K562 (cell line): ENCODE data around the gene ASIP. TPM values are rescaled to one million over a fixed set of nuclear protein-coding genes. Genes with fewer than 3 reads are reported as not detected.

ENCODE experiments used
- ATAC-seq: fragments of 200-7000 bp; cut with Tn5 transposase; 3 replicates; pipeline ENCODE4 v1.9.1; 2020; ENCODE audit warnings: moderate library complexity
- BruUV-seq: library from RNA; stranded (reverse); fragments of 400-500 nt; replicated peaks from 2 replicates; lab custom pipeline; 2021; lab: Mats Ljungman, UMichigan
- CTCF ChIA-PET: fragments of 300-600 bp; formaldehyde crosslinking; extraction: SDS; loops from one replicate; lab custom pipeline; 2021; ENCODE audit warnings: low intra/inter-chr PET ratio; lab: Yijun Ruan, JAX
- POLR2A ChIA-PET: fragments of 300-600, 350-650 bp; sonication (Branson Sonifier 250); formaldehyde crosslinking; extraction: SDS; loops from one replicate; lab custom pipeline; 2021; ENCODE audit warnings: antibody characterized with exemption, inconsistent platforms; lab: Yijun Ruan, JAX
- DNase-seq, 4 experiments: peaks; one replicate each; pipeline versions ENCODE4 v3.0.0 to v3.0.0-alpha.2; 2011 to 2018; ENCODE audit warnings: low spot score in 3 of 4, mixed read lengths in 3 of 4; ENCODE audit errors: extremely low read depth in 1 of 4
- FAIRE-seq: peaks from 2 replicates; lab custom pipeline; 2011; peaks lifted over from hg19 to GRCh38; lab: Jason Lieb, UNC
- H2AFZ ChIP-seq: 2 replicates; pipeline ENCODE4 v1.6.0; 2011; ENCODE audit warnings: low read depth, low read length, control low read depth, inconsistent platforms
- H3K27ac ChIP-seq: fragments of 200-600 bp; 3 replicates; pipeline ENCODE4 v1.8.0; 2011; ENCODE audit warnings: low read depth, mild to moderate bottlenecking, control low read depth, inconsistent platforms, low read length, moderate library complexity, mixed read lengths; ENCODE audit errors: extremely low read depth
- H3K27me3 ChIP-seq, 2 experiments: fragments of 300-600 bp in 1 of 2; 2 replicates in 1 of 2; 3 replicates in 1 of 2; pipeline versions ENCODE4 v1.6.0 to v1.8.0; 2011; ENCODE audit warnings: inconsistent platforms in 2 of 2, low read length in 2 of 2, mild to moderate bottlenecking in 1 of 2, mixed read lengths in 1 of 2, moderate library complexity in 1 of 2; ENCODE audit not compliant: control insufficient read depth in 2 of 2, insufficient read depth in 2 of 2
- H3K36me3 ChIP-seq: fragments of 300-600 bp; 3 replicates; pipeline ENCODE4 v1.8.0; 2011; ENCODE audit warnings: mild to moderate bottlenecking, low read length, inconsistent platforms; ENCODE audit not compliant: control insufficient read depth, insufficient read depth
- H3K4me1 ChIP-seq, 2 experiments: fragments of 200-600 bp in 1 of 2; replicated peaks in 1 of 2; 2 replicates in 1 of 2; 3 replicates in 1 of 2; pipeline versions ENCODE4 v1.5.1 to v1.8.0; 2011; ENCODE audit warnings: inconsistent platforms in 2 of 2, low read length in 2 of 2, mild to moderate bottlenecking in 1 of 2, mixed read lengths in 1 of 2, moderate library complexity in 1 of 2; ENCODE audit not compliant: control insufficient read depth in 2 of 2, insufficient read depth in 2 of 2
- H3K4me2 ChIP-seq: 2 replicates; pipeline ENCODE4 v1.6.1; 2011; ENCODE audit warnings: low read length, control low read depth, inconsistent platforms, mixed read lengths; ENCODE audit not compliant: insufficient read depth
- H3K4me3 ChIP-seq: fragments of 200-600 bp; sonication (generic), shearing (Covaris generic); 2 replicates; pipeline ENCODE4 v1.5.1; 2016; ENCODE audit warnings: control low read depth, inconsistent platforms
- H3K79me2 ChIP-seq: fragments of 200-600 bp; 3 replicates; pipeline ENCODE4 v1.8.0; 2011; ENCODE audit warnings: low read length, inconsistent platforms; ENCODE audit not compliant: control insufficient read depth, insufficient read depth
- H3K9ac ChIP-seq, 2 experiments: 2 replicates each; pipeline versions ENCODE4 v1.6.0 to v1.6.1; 2011; ENCODE audit warnings: low read depth in 2 of 2, low read length in 2 of 2, control low read depth in 1 of 2, inconsistent platforms in 1 of 2, mild to moderate bottlenecking in 1 of 2, mixed read lengths in 1 of 2; ENCODE audit not compliant: insufficient read depth in 1 of 2
- H3K9me1 ChIP-seq: one replicate; pipeline ENCODE4 v1.6.0; 2011; ENCODE audit warnings: inconsistent platforms, mild to moderate bottlenecking, low read length, moderate library complexity; ENCODE audit not compliant: control insufficient read depth, insufficient read depth
- H3K9me3 ChIP-seq: replicated peaks from 2 replicates; pipeline ENCODE4 v1.5.1; 2011; ENCODE audit warnings: low read depth, low read length, inconsistent platforms; ENCODE audit not compliant: control insufficient read depth, insufficient read depth
- H4K20me1 ChIP-seq: replicated peaks from 2 replicates; pipeline ENCODE4 v1.6.1; 2011; ENCODE audit warnings: low read length, inconsistent platforms, mixed read lengths; ENCODE audit not compliant: control insufficient read depth, insufficient read depth
- CHCHD3 ChIP-seq: fragments of 250-450 bp; sonication (Bioruptor Pico); IDR thresholded peaks from 2 replicates; pipeline ENCODE4 v2.1.2; 2022; ENCODE audit warnings: mild to moderate bottlenecking
- PRDM10 ChIP-seq: fragments of 450-650 bp; IDR thresholded peaks from 2 replicates; pipeline ENCODE4 v1.6.1; 2018; ENCODE audit not compliant: partially characterized antibody
- RBM22 ChIP-seq: fragments of 200-400 bp; formaldehyde crosslinking; IDR thresholded peaks from 2 replicates; pipeline ENCODE4 v1.6.1; 2018; ENCODE audit warnings: low read length, low read depth; ENCODE audit not compliant: poor library complexity, severe bottlenecking
- SRSF9 ChIP-seq: fragments of 200-400 bp; formaldehyde crosslinking; IDR thresholded peaks from 2 replicates; pipeline ENCODE4 v1.6.1; 2017; ENCODE audit warnings: low read depth, low read length, borderline replicate concordance
- STAT5A ChIP-seq: IDR thresholded peaks from 2 replicates; pipeline ENCODE4 v1.6.1; 2012; ENCODE audit warnings: low read length, inconsistent platforms, borderline replicate concordance
- ZNF121 ChIP-seq: sonication (generic); formaldehyde crosslinking; conservative IDR thresholded peaks from 2 replicates; pipeline ENCODE4 v1.8.0; 2022; ENCODE audit warnings: missing genetic modification reagents
- ZNF224 ChIP-seq: sonication (generic); formaldehyde crosslinking; IDR thresholded peaks from 2 replicates; pipeline ENCODE4 v1.8.0; 2022; ENCODE audit warnings: mild to moderate bottlenecking, missing genetic modification reagents
- ZNF512 ChIP-seq: IDR thresholded peaks from 2 replicates; pipeline ENCODE4 v1.6.1; 2016; ENCODE audit warnings: missing genetic modification characterization, missing compliant biosample characterization
- WGBS: fragments of 100-300 bp; shearing (Covaris generic); methylation state at CpG from one replicate; pipeline ENCODE4 v1.1.6; 2016; ENCODE audit warnings: low coverage, mixed read lengths; ENCODE audit not compliant: insufficient coverage; ENCODE audit errors: missing lambda C conversion rate; 5-methylcytosine and 5-hydroxymethylcytosine counted together
- in situ Hi-C: fragments of 300-500 bp; cut with MboI; formaldehyde crosslinking; loops from 4 replicates; pipeline ENCODE4 v1.15.0; 2018; ENCODE audit warnings: inconsistent platforms, mixed read lengths
- intact Hi-C: fragments of 100-400 bp; cut with micrococcal nuclease; formaldehyde crosslinking; loops from 2 replicates; pipeline ENCODE4 v1.14.2; 2022
- polyA plus RNA-seq, 8 experiments: library from polyadenylated mRNA; depleted of rRNA in 4 of 8; stranded (reverse) in 5 of 8; unstranded in 3 of 8; fragments of >200 nt; fragmentation: Nextera tagmentation in 2 of 8; fragmentation: Illumina TruSeq in 1 of 8; extraction: Ambion mirVana in 2 of 8; extraction: Trizol in 1 of 8; gene quantifications; 2 replicates each; pipeline versions ENCODE4 v1.2.1 to v1.2.3, GENCODE V29; 2011 to 2014; ENCODE audit warnings: inconsistent platforms in 1 of 8, missing spikeins in 1 of 8
- total RNA-seq, 7 experiments: library from RNA; depleted of rRNA in 6 of 7; stranded (reverse); fragments of >200 nt in 6 of 7; fragmentation: Illumina TruSeq in 2 of 7; extraction: Trizol in 2 of 7; gene quantifications; 2 replicates each; pipeline versions ENCODE4 v1.2.1 to v1.2.3, GENCODE V29; 2011 to 2021; ENCODE audit warnings: low replicate concordance in 1 of 7

Gene ASIP
- total and polyA plus RNA-seq, 9 of the 15 experiments (the other 6 are each of a cell fraction or from before 2014, with no cell fraction given), result not detected

GRCh38 chr20:34256629-34257124 lies 15.5 kb downstream of the ASIP start:
- H3K4me3 ChIP-seq, result no peak overlapping the region
- H3K79me2 ChIP-seq, result no peaks in the 10 kb centered on the region
- intact Hi-C loops (loop anchor here (5.0 kb wide), 1 partner anchor 281 kb away; no protein-coding TSS in a partner anchor), in situ Hi-C loops (no loop called here)
- no peak for ATAC-seq
- H4K20me1 ChIP-seq, result no peaks in the 10 kb centered on the region
- H3K9ac ChIP-seq, result no peak overlapping the region; a peak in 1 of 4 replicates
- 74% methylated on average over 5 of the region's 5 CpGs for WGBS
- ChIA-PET CTCF (no interaction called here), POLR2A (interaction anchor here (0.6 to 1.4 kb wide), 2 partner anchors 38 to 457 kb away, joined by 3 to 6 read pairs; no protein-coding TSS in a partner anchor)
- H3K9me3 ChIP-seq, result no peaks in the 10 kb centered on the region
- H2AFZ ChIP-seq, result peak overlapping the region; percentile 68
- DNase-seq, result no peak
- no TSS peak for BruUV-seq
- no peak for TF ChIP-seq CHCHD3 (CRISPR knock-in tag)
- TF ChIP-seq SRSF9, result no peak
- 0 out of 2 replicates have a peak, but pooled peaks have one; percentile 33 for TF ChIP-seq ZNF512 (tag)
- no peak for TF ChIP-seq STAT5A
- peak; percentile 27 for TF ChIP-seq PRDM10
- no peak for TF ChIP-seq RBM22
- no peak for TF ChIP-seq ZNF224 (CRISPR knock-in tag)
- peak; percentile 44 for TF ChIP-seq ZNF121 (CRISPR knock-in tag)
- H3K27ac ChIP-seq, result no peak overlapping the region
- H3K9me1 ChIP-seq, result no peaks in the 10 kb centered on the region
- no peak for FAIRE-seq
- peaks cover 0 to 13% of the 10 kb centered on the region in 2 experiments; a peak in 3 of 5 replicates for H3K4me1 ChIP-seq
- H3K36me3 ChIP-seq, result no peaks in the 10 kb centered on the region
- H3K4me2 ChIP-seq, result no peak overlapping the region
- no peaks in the 10 kb centered on the region for H3K27me3 ChIP-seq
